ENCODE measurements around the gene LDB2.
"Not testable (repeated sequence)": the region's sequence is repeated elsewhere in the genome, so short reads cannot be mapped to it uniquely, and the experiment has no call there.

Gene LDB2

DNA sequence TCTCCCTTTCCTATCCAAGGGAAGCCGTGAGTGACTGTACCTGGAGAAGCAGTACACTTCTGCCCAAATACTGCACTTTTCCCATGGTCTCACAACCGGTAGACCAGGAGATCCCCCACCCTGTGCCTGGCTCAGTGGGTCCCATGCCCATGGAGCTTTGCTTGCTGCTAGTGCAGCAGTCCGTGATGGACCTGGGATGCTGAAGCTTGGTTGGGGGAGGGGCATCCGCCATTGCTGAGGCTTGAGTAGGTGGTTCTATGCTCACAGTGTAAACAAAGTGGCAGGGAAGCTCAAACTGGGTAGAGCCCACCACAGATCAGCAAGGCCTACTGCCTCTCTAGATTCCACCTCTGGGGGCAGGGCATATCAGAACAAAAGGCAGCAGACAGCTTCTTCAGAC is 269.6 kb downstream of the LDB2 start:
- not testable (repeated sequence) for DNase-seq; H3K4me1 ChIP-seq (ENCODE audit: control insufficient read depth, insufficient read depth, low read length, poor library complexity, severe bottlenecking); H3K27ac ChIP-seq (ENCODE audit: insufficient read depth, low read length, poor library complexity, severe bottlenecking); H3K4me3 ChIP-seq (ENCODE audit: insufficient read depth, low read depth, low read length, poor library complexity, severe bottlenecking); H3K9me3 ChIP-seq (ENCODE audit: control insufficient read depth, low read length); H3K36me3 ChIP-seq (ENCODE audit: control insufficient read depth, insufficient read depth, low read length); H3K27me3 ChIP-seq (replicated peaks; ENCODE audit: control insufficient read depth, insufficient read depth, low read length, poor library complexity, severe bottlenecking)

DNA sequence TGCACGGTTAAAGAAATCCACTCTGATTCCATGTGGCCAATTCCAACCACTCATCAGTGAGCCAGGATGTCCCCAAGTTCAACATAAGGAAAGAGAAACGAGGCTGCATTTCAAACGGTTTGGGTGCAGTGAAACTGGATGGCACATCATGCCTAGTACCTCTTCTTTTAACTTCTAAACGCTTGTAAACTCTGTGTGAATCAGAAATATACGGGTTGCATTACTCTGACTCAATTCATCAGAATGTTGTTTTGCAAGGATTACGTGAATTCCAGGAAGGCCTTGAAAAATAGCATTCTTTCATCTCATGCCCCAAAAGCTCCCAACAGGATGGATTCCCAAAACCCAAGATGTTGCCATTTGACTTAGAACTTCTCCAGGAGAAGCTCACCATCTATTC is 270.4 kb downstream of the LDB2 start:
- Histone ChIP-seq H3K4me3 (ENCODE audit: insufficient read depth, low read depth, low read length, poor library complexity, severe bottlenecking) (no peak overlapping the region), H3K27ac (ENCODE audit: insufficient read depth, low read length, poor library complexity, severe bottlenecking) (no peak overlapping the region), H3K36me3 (ENCODE audit: control insufficient read depth, insufficient read depth, low read length) (no peaks in the 10 kb centered on the region), H3K4me1 (ENCODE audit: control insufficient read depth, insufficient read depth, low read length, poor library complexity, severe bottlenecking) (no peaks in the 10 kb centered on the region), H3K27me3 (replicated peaks; ENCODE audit: control insufficient read depth, insufficient read depth, low read length, poor library complexity, severe bottlenecking) (no peaks in the 10 kb centered on the region), H3K9me3 (ENCODE audit: control insufficient read depth, low read length) (no peaks in the 10 kb centered on the region)
- no peak for DNase-seq

DNA sequence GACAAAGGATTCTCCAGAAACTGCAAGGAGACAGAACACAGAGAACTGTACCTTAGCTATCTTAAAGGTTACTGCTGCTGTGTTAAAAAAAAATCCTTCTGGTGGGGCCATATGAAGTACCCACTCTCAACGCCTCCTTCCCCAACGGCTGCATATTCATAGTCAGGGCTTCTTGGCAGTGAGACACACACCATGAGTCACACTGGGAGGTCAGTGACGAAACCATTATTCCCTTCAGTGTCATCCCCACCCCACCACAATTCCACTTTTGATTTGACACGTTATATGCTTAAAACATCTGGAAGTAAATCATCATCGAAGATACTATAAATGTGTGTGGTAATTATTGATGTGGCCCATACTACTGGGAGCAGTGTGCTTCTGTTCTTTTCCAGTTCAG is 271.5 kb downstream of the LDB2 start:
- Histone ChIP-seq H3K27me3 (replicated peaks; ENCODE audit: control insufficient read depth, insufficient read depth, low read length, poor library complexity, severe bottlenecking) (no peaks in the 10 kb centered on the region), H3K4me1 (ENCODE audit: control insufficient read depth, insufficient read depth, low read length, poor library complexity, severe bottlenecking) (no peaks in the 10 kb centered on the region), H3K4me3 (ENCODE audit: insufficient read depth, low read depth, low read length, poor library complexity, severe bottlenecking) (no peak overlapping the region), H3K36me3 (ENCODE audit: control insufficient read depth, insufficient read depth, low read length) (no peaks in the 10 kb centered on the region), H3K9me3 (ENCODE audit: control insufficient read depth, low read length) (no peaks in the 10 kb centered on the region), H3K27ac (ENCODE audit: insufficient read depth, low read length, poor library complexity, severe bottlenecking) (no peak overlapping the region)
- DNase-seq: no peak

DNA sequence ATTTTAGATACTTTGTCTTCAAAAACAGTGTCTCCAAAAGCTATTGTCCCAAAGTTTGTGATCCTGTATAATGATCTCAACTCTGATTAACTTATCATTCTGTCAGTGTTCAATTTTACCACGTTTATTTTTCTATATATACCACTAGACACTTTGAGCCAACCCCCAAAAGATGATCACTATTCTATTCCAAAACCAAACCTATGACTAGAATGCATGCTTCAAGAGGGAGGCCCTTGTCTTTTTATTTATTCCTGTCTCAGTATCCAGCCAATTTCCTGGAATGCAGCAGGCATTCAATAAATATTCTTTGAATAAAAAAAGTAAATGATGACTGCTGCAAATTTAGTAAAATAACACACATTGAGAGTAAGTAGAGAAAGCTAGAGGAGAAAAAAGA is 275.6 kb downstream of the LDB2 start:
- no peaks in the 10 kb centered on the region for H3K9me3 ChIP-seq (ENCODE audit: control insufficient read depth, low read length)
- no peaks in the 10 kb centered on the region for H3K27me3 ChIP-seq (replicated peaks; ENCODE audit: control insufficient read depth, insufficient read depth, low read length, poor library complexity, severe bottlenecking)
- no peak overlapping the region for H3K27ac ChIP-seq (ENCODE audit: insufficient read depth, low read length, poor library complexity, severe bottlenecking)
- H3K4me3 ChIP-seq (ENCODE audit: insufficient read depth, low read depth, low read length, poor library complexity, severe bottlenecking): no peak overlapping the region
- no peaks in the 10 kb centered on the region for H3K36me3 ChIP-seq (ENCODE audit: control insufficient read depth, insufficient read depth, low read length)
- no peaks in the 10 kb centered on the region for H3K4me1 ChIP-seq (ENCODE audit: control insufficient read depth, insufficient read depth, low read length, poor library complexity, severe bottlenecking)
- DNase-seq: no peak

DNA sequence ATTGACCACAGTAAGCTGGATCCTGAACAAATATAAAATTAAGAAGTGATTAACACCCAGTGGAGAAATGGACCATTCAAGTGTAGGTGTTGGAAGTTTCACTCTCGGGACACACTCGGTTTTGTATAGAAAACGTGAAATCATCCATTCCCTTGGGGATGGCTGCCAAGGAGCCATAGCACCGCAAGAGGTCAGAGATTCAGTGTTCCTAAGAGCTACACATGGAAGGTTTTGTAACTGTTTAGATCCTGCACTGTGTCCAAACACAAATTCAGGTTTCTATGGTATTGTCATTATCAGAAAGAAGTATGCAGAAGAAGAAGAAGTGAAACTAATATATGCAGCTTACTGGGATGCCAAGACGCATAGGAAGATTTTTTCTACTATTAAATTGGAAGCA is 281.0 kb downstream of the LDB2 start:
- Histone ChIP-seq H3K27me3 (replicated peaks; ENCODE audit: control insufficient read depth, insufficient read depth, low read length, poor library complexity, severe bottlenecking) (no peaks in the 10 kb centered on the region), H3K4me1 (ENCODE audit: control insufficient read depth, insufficient read depth, low read length, poor library complexity, severe bottlenecking) (no peaks in the 10 kb centered on the region), H3K9me3 (ENCODE audit: control insufficient read depth, low read length) (no peaks in the 10 kb centered on the region), H3K36me3 (ENCODE audit: control insufficient read depth, insufficient read depth, low read length) (no peaks in the 10 kb centered on the region), H3K27ac (ENCODE audit: insufficient read depth, low read length, poor library complexity, severe bottlenecking) (no peak overlapping the region), H3K4me3 (ENCODE audit: insufficient read depth, low read depth, low read length, poor library complexity, severe bottlenecking) (no peak overlapping the region)
- DNase-seq: no peak

DNA sequence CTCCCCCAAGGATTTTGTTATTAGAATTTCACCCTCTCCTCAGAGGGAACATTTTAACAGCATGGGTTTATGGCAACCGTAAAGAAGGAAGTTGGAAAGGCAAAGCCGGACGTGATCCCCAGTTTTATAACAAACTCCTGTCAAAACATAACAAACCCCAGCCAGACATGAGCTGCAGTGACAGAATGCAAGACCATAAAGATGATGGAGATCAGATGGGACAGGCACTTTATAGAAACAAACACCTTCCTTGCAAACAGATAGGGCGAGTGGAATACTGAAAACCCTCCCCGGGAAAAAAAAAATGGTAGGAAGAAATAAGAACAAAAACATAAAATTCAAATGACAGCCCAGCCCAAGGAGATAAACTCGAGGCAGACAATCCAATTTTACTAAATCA is 281.4 kb downstream of the LDB2 start:
- no peak for DNase-seq
- no peaks in the 10 kb centered on the region for H3K9me3 ChIP-seq (ENCODE audit: control insufficient read depth, low read length)
- H3K4me1 ChIP-seq (ENCODE audit: control insufficient read depth, insufficient read depth, low read length, poor library complexity, severe bottlenecking): no peaks in the 10 kb centered on the region
- H3K27ac ChIP-seq (ENCODE audit: insufficient read depth, low read length, poor library complexity, severe bottlenecking): no peak overlapping the region
- H3K36me3 ChIP-seq (ENCODE audit: control insufficient read depth, insufficient read depth, low read length): no peaks in the 10 kb centered on the region
- H3K27me3 ChIP-seq (replicated peaks; ENCODE audit: control insufficient read depth, insufficient read depth, low read length, poor library complexity, severe bottlenecking): no peaks in the 10 kb centered on the region
- no peak overlapping the region for H3K4me3 ChIP-seq (ENCODE audit: insufficient read depth, low read depth, low read length, poor library complexity, severe bottlenecking)

DNA sequence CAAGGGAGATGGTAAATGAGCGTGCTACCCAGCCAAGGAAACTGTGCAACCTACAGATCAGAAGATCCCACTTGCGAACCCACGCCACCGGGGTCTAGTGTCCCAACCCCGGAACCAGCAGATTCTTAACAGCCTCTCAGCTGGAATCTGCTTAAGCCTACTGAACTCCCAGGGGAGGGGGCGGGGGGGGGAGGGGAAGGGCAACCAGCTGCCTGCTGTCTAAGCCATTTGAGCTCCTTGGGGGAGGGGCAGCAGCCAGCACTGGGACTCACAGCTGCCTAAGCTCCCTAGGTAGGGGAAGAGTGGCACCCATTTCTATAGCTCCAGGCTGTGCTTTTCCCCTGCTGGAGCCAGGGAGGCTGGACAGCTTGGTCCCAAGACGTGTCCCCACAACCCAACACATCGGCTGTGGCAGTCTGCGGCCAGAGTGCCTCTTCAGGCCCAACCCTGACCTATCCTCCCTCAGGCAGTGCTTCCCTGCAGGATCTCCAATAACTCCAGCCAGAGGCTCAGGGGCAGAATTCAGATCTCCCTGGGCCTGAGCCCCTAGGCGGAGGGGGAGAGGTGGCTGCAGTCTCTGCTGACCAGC is 289.2 kb downstream of the LDB2 start:
- no peaks in the 10 kb centered on the region for H3K9me3 ChIP-seq (ENCODE audit: control insufficient read depth, low read length)
- H3K4me1 ChIP-seq (ENCODE audit: control insufficient read depth, insufficient read depth, low read length, poor library complexity, severe bottlenecking): no peaks in the 10 kb centered on the region

DNA sequence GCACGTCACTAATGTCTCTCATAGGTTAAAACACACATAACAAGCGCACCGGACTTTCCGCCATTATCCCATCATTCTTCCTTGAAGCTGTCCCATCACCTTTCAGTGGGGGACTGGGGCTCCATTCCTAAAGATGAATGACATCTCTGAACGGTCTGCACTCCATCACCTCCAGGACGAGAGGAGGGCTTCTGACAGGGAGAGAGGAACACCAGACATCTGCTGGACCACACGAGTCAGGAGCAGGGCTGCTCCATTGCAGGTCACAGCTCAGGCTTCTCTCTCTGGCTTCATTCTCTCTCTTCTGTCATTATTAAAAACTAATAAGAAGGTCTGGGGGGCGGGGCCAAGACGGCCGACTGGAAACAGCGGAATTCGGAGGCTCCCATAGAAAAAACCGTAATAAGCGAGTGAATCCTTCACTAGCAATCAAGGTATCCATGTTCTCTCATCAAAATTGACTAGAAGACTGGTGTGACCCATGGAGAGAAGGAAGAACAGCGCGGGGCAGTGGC is 289.8 kb downstream of the LDB2 start:
- DNase-seq: no peak
- no peak overlapping the region for H3K27ac ChIP-seq (ENCODE audit: insufficient read depth, low read length, poor library complexity, severe bottlenecking)
- H3K4me1 ChIP-seq (ENCODE audit: control insufficient read depth, insufficient read depth, low read length, poor library complexity, severe bottlenecking): no peaks in the 10 kb centered on the region
- no peak overlapping the region for H3K4me3 ChIP-seq (ENCODE audit: insufficient read depth, low read depth, low read length, poor library complexity, severe bottlenecking)
- H3K9me3 ChIP-seq (ENCODE audit: control insufficient read depth, low read length): no peaks in the 10 kb centered on the region
- H3K36me3 ChIP-seq (ENCODE audit: control insufficient read depth, insufficient read depth, low read length): no peaks in the 10 kb centered on the region
- H3K27me3 ChIP-seq (replicated peaks; ENCODE audit: control insufficient read depth, insufficient read depth, low read length, poor library complexity, severe bottlenecking): no peaks in the 10 kb centered on the region

More for the DNA sequence above, 289.2 kb downstream of the LDB2 start:
- no peak overlapping the region for H3K4me3 ChIP-seq (ENCODE audit: insufficient read depth, low read depth, low read length, poor library complexity, severe bottlenecking)
- no peaks in the 10 kb centered on the region for H3K27me3 ChIP-seq (replicated peaks; ENCODE audit: control insufficient read depth, insufficient read depth, low read length, poor library complexity, severe bottlenecking)
- no peak overlapping the region for H3K27ac ChIP-seq (ENCODE audit: insufficient read depth, low read length, poor library complexity, severe bottlenecking)
- no peaks in the 10 kb centered on the region for H3K36me3 ChIP-seq (ENCODE audit: control insufficient read depth, insufficient read depth, low read length)
- no peak for DNase-seq

DNA sequence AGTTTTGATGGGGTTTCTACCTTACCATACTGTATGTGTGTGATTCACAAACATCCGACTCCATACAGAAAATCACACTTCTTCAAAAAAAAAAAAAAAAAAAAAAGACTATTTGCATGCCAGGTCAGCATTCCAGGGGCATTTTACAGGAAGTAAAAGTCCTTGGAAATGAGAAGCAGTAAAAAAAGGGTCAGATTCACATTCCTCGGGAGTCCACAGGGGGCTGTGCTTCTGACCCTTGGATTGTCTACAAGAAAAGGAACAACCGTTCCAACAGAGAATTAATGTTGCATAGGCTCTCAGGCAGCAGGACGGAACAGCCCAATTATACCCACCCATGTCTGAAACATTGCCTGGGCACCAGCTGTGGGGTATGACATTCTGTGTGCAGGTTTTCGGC is 290.3 kb downstream of the LDB2 start:
- Histone ChIP-seq H3K27ac (ENCODE audit: insufficient read depth, low read length, poor library complexity, severe bottlenecking) (no peak overlapping the region), H3K9me3 (ENCODE audit: control insufficient read depth, low read length) (no peaks in the 10 kb centered on the region), H3K4me3 (ENCODE audit: insufficient read depth, low read depth, low read length, poor library complexity, severe bottlenecking) (no peak overlapping the region), H3K36me3 (ENCODE audit: control insufficient read depth, insufficient read depth, low read length) (no peaks in the 10 kb centered on the region), H3K4me1 (ENCODE audit: control insufficient read depth, insufficient read depth, low read length, poor library complexity, severe bottlenecking) (no peaks in the 10 kb centered on the region), H3K27me3 (replicated peaks; ENCODE audit: control insufficient read depth, insufficient read depth, low read length, poor library complexity, severe bottlenecking) (no peaks in the 10 kb centered on the region)
- DNase-seq: no peak

DNA sequence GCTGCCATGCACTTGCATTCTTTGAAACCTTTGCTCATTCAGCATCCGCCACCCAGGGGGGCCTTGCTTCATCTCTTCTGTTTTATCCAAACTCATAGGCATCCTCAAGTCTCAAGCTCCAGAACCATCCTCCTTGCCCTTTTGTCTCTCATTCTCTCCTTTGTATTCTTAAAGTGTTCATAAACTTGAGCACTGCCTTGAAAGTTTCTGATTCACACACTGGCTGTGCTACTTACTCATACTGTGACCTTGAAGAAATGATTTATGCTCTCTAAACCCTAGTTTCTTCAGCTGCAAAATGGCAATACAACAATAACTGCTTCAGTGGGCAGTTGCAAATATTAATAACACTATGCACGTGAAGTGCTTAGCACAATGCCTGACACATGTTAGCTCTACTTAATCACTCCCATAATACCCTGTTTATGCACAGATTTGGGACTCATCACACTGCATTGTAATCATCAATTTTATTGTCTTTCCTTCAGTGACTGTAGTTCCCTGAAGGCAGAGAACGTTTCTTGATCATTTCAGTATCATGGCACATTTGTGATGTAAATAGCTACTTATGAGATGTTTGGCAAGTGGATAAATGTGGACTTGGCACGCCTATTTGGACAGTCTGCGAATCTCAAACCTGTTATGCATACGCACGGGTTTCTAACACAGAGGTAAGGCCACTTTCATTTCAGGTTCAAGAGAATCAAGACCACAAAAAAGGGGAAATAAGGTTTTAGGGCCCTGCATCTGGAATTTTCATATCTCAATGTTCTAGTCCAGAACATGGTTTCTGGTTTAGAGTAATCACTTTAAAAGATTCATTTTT is 291.0 kb downstream of the LDB2 start:
- no peak overlapping the region for H3K27ac ChIP-seq (ENCODE audit: insufficient read depth, low read length, poor library complexity, severe bottlenecking)

More for the DNA sequence above, 291.0 kb downstream of the LDB2 start:
- Histone ChIP-seq H3K36me3 (ENCODE audit: control insufficient read depth, insufficient read depth, low read length) (no peaks in the 10 kb centered on the region), H3K4me1 (ENCODE audit: control insufficient read depth, insufficient read depth, low read length, poor library complexity, severe bottlenecking) (no peaks in the 10 kb centered on the region), H3K9me3 (ENCODE audit: control insufficient read depth, low read length) (no peaks in the 10 kb centered on the region), H3K27me3 (replicated peaks; ENCODE audit: control insufficient read depth, insufficient read depth, low read length, poor library complexity, severe bottlenecking) (no peaks in the 10 kb centered on the region), H3K4me3 (ENCODE audit: insufficient read depth, low read depth, low read length, poor library complexity, severe bottlenecking) (no peak overlapping the region)
- no peak for DNase-seq
